Measurements from ENCODE around the gene EGF.

- TF ChIP-seq, protein P1, sequence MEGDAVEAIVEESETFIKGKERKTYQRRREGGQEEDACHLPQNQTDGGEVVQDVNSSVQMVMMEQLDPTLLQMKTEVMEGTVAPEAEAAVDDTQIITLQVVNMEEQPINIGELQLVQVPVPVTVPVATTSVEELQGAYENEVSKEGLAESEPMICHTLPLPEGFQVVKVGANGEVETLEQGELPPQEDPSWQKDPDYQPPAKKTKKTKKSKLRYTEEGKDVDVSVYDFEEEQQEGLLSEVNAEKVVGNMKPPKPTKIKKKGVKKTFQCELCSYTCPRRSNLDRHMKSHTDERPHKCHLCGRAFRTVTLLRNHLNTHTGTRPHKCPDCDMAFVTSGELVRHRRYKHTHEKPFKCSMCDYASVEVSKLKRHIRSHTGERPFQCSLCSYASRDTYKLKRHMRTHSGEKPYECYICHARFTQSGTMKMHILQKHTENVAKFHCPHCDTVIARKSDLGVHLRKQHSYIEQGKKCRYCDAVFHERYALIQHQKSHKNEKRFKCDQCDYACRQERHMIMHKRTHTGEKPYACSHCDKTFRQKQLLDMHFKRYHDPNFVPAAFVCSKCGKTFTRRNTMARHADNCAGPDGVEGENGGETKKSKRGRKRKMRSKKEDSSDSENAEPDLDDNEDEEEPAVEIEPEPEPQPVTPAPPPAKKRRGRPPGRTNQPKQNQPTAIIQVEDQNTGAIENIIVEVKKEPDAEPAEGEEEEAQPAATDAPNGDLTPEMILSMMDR (conservative IDR thresholded peaks at IDR 0.05 in 1 of 2, IDR thresholded peaks at IDR 0.05 in 1 of 2; ENCODE audit: extremely low read depth in 1 of 2, insufficient read depth in 1 of 2, low read depth in 1 of 2, low read length in 2 of 2), result no peak
- no peak for TF ChIP-seq EZH2 (IDR thresholded peaks at IDR 0.05; ENCODE audit: borderline replicate concordance, low read length)
These were observed 100.2 kb downstream of the EGF start for GRCh38 chr4:110012917-110013316.
